OCI-LY7 (cell line): Measurements from ENCODE around the gene PLD5. TPM values are rescaled to one million over a fixed set of nuclear protein-coding genes. Genes with fewer than 3 reads are reported as not detected.

Experiments used
- BruUV-seq: library from RNA; stranded (reverse); fragments of 400-500 nt; replicated peaks from 2 replicates; lab custom pipeline; 2021; lab: Mats Ljungman, UMichigan
- CTCF ChIA-PET: fragments of 300-600 bp; sonication (Branson Sonifier 250); formaldehyde crosslinking; loops from one replicate; lab custom pipeline; 2022; ENCODE audit warnings: antibody characterized with exemption; ENCODE audit not compliant: unreplicated experiment; lab: Charles Lee
- POLR2A ChIA-PET: fragments of 300-600 bp; sonication (Branson Sonifier 250); formaldehyde crosslinking; loops from one replicate; lab custom pipeline; 2022; ENCODE audit warnings: antibody characterized with exemption; lab: Charles Lee
- DNase-seq: peaks from one replicate; pipeline ENCODE4 v3.0.0-alpha.2; 2015; ENCODE audit warnings: low spot score
- H2AFZ ChIP-seq: fragments of 200-600 bp; sonication (generic), shearing (Covaris generic); 2 replicates; pipeline ENCODE4 v1.6.1; 2014; ENCODE audit warnings: mild to moderate bottlenecking, antibody characterized with exemption, low read length, moderate library complexity
- H3K27ac ChIP-seq: fragments of 200-600 bp; sonication (generic); 2 replicates; pipeline ENCODE4 v1.5.1; 2014; ENCODE audit warnings: mixed run types, low read depth, mild to moderate bottlenecking, moderate library complexity, low read length, inconsistent platforms; ENCODE audit not compliant: poor library complexity, severe bottlenecking
- H3K36me3 ChIP-seq: fragments of 200-600 bp; sonication (generic); 2 replicates; pipeline ENCODE4 v1.6.1; 2014; ENCODE audit warnings: mild to moderate bottlenecking, antibody characterized with exemption, low read length, moderate library complexity, mixed read lengths; ENCODE audit not compliant: insufficient read depth
- H3K4me1 ChIP-seq: fragments of 200-600 bp; sonication (generic); 2 replicates; pipeline ENCODE4 v1.5.1; 2014; ENCODE audit warnings: mild to moderate bottlenecking, low read length; ENCODE audit not compliant: insufficient read depth, poor library complexity, severe bottlenecking
- H3K4me2 ChIP-seq: fragments of 200-600 bp; sonication (generic); 2 replicates; pipeline ENCODE4 v1.6.1; 2014; ENCODE audit warnings: mild to moderate bottlenecking, low read length
- H3K4me3 ChIP-seq: fragments of 200-600 bp; sonication (generic); 2 replicates; pipeline ENCODE4 v1.5.1; 2014; ENCODE audit warnings: mild to moderate bottlenecking, low read depth, low read length; ENCODE audit not compliant: poor library complexity, severe bottlenecking
- H3K79me2 ChIP-seq: fragments of 200-600 bp; sonication (generic); 2 replicates; pipeline ENCODE4 v1.6.1; 2016; ENCODE audit warnings: low read depth, mild to moderate bottlenecking, low read length, moderate library complexity, mixed read lengths; ENCODE audit not compliant: insufficient read depth
- H3K9me2 ChIP-seq: fragments of 200-600 bp; sonication (generic); 2 replicates; pipeline ENCODE4 v1.6.1; 2016; ENCODE audit warnings: mild to moderate bottlenecking, low read length, mixed read lengths; ENCODE audit not compliant: insufficient read depth
- H3K9me3 ChIP-seq: fragments of 200-600 bp; sonication (generic); 2 replicates; pipeline ENCODE4 v1.6.1; 2014; ENCODE audit warnings: mild to moderate bottlenecking, mixed run types, low read length, mixed read lengths
- H4K20me1 ChIP-seq: fragments of 200-600 bp; sonication (generic); 2 replicates; pipeline ENCODE4 v1.6.1; 2014; ENCODE audit warnings: mild to moderate bottlenecking, antibody characterized with exemption, low read length, moderate library complexity, mixed read lengths; ENCODE audit not compliant: insufficient read depth
- CTCF ChIP-seq: fragments of 200-600 bp; sonication (generic); conservative IDR thresholded peaks from 2 replicates; pipeline ENCODE4 v1.5.1; 2014; ENCODE audit warnings: mild to moderate bottlenecking, antibody characterized with exemption, low read length, moderate library complexity, mixed read lengths
- EZH2phosphoT487 ChIP-seq: fragments of 200-600 bp; sonication (generic); IDR thresholded peaks from 2 replicates; pipeline ENCODE4 v1.6.1; 2018; ENCODE audit warnings: low read depth, borderline replicate concordance, mild to moderate bottlenecking, mixed run types, antibody characterized with exemption, low read length, moderate library complexity, mixed read lengths
- intact Hi-C: fragments of 100-400 bp; cut with micrococcal nuclease; formaldehyde crosslinking; loops from one replicate; pipeline ENCODE4 v1.10.0; 2022; ENCODE audit not compliant: unreplicated experiment
- total RNA-seq, 2 experiments: library from RNA; depleted of rRNA in 1 of 2; stranded (reverse); fragments of >200 nt in 1 of 2; shearing (Covaris generic) in 1 of 2; gene quantifications; 2 replicates each; pipeline ENCODE4 v1.2.3, GENCODE V29; 2014 to 2022

The PLD5 gene
- total RNA-seq, 2 experiments from 2014 or later = not detected

- CTCF ChIA-PET = no interaction called here
- Histone ChIP-seq H3K79me2 (no peaks in the 10 kb centered on the region), H3K27ac (no peak overlapping the region), H3K4me3 (no peak overlapping the region), H3K36me3 (no peaks in the 10 kb centered on the region), H3K9me3 (no peaks in the 10 kb centered on the region), H3K4me1 (no peaks in the 10 kb centered on the region), H3K9me2 (no peaks in the 10 kb centered on the region), H3K4me2 (no peak overlapping the region), H2AFZ (no peak overlapping the region), H4K20me1 (no peaks in the 10 kb centered on the region)
- no TSS peak for BruUV-seq
- intact Hi-C loops = no loop called here
- no peak for TF ChIP-seq CTCF
- TF ChIP-seq EZH2phosphoT487 = no peak
- no peak for DNase-seq
- POLR2A ChIA-PET = no interaction called here
These were observed 467.3 kb downstream of the PLD5 start for GRCh38 chr1:242056988-242057744.

- Histone ChIP-seq H2AFZ (no peak overlapping the region), H3K4me1 (no peaks in the 10 kb centered on the region), H3K9me3 (no peaks in the 10 kb centered on the region), H4K20me1 (no peaks in the 10 kb centered on the region), H3K4me2 (no peak overlapping the region), H3K36me3 (no peaks in the 10 kb centered on the region), H3K9me2 (no peaks in the 10 kb centered on the region), H3K27ac (no peak overlapping the region), H3K4me3 (no peak overlapping the region), H3K79me2 (no peaks in the 10 kb centered on the region)
- ChIA-PET POLR2A (interaction anchor here (0.7 kb wide), 1 partner anchor 145 kb away, joined by 3 read pairs; no protein-coding TSS in a partner anchor), CTCF (no interaction called here)
- no peak for DNase-seq
- no TSS peak for BruUV-seq
- intact Hi-C loops = no loop called here
- no peak for TF ChIP-seq CTCF
- TF ChIP-seq EZH2phosphoT487 = no peak
These were observed 468.7 kb downstream of the PLD5 start for GRCh38 chr1:242055749-242056320.

GRCh38 chr1:242043165-242043564 is 481.3 kb downstream of the PLD5 start:
- H3K9me3 ChIP-seq = no peaks in the 10 kb centered on the region
- H3K79me2 ChIP-seq = no peaks in the 10 kb centered on the region
- no peak for DNase-seq
- ChIA-PET CTCF (no interaction called here), POLR2A (interaction anchor here (1.5 kb wide), 1 partner anchor 15 kb away, joined by 3 read pairs; no protein-coding TSS in a partner anchor)
- H3K4me3 ChIP-seq = no peak overlapping the region
- H3K27ac ChIP-seq = no peak overlapping the region
- no TSS peak for BruUV-seq
- no peak for TF ChIP-seq CTCF
- TF ChIP-seq EZH2phosphoT487 = no peak
- no peaks in the 10 kb centered on the region for H4K20me1 ChIP-seq
- intact Hi-C loops = no loop called here
- no peaks in the 10 kb centered on the region for H3K36me3 ChIP-seq
- no peaks in the 10 kb centered on the region for H3K4me1 ChIP-seq
- no peaks in the 10 kb centered on the region for H3K9me2 ChIP-seq
- no peak overlapping the region for H3K4me2 ChIP-seq
- no peak overlapping the region for H2AFZ ChIP-seq
